Ishikawa (cell line): ENCODE results near the gene FAM216A.

ENCODE experiments used
- CREB1 ChIP-seq: IDR thresholded peaks from 2 replicates; pipeline ENCODE4 v1.6.1; 2012; ENCODE audit warnings: low read depth
- EP300 ChIP-seq: IDR thresholded peaks from 2 replicates; pipeline ENCODE4 v1.6.1; 2012; ENCODE audit warnings: borderline replicate concordance
- FOXM1 ChIP-seq: IDR thresholded peaks from 2 replicates; pipeline ENCODE4 v1.6.1; 2012; ENCODE audit warnings: low read depth, borderline replicate concordance
- NFIC ChIP-seq: IDR thresholded peaks from 2 replicates; pipeline ENCODE4 v1.6.1; 2012
- RAD21 ChIP-seq: IDR thresholded peaks from 2 replicates; pipeline ENCODE4 v1.6.1; 2012; ENCODE audit warnings: low read depth
- REST ChIP-seq: IDR thresholded peaks from 2 replicates; pipeline ENCODE4 v1.6.1; 2012; ENCODE audit warnings: low read depth, mild to moderate bottlenecking
- TAF1 ChIP-seq: IDR thresholded peaks from 2 replicates; pipeline ENCODE4 v1.6.1; 2012; ENCODE audit warnings: low read depth, mild to moderate bottlenecking
- TCF12 ChIP-seq: IDR thresholded peaks from 2 replicates; pipeline ENCODE4 v1.6.1; 2012; ENCODE audit warnings: low read depth
- TEAD4 ChIP-seq: IDR thresholded peaks from 2 replicates; pipeline ENCODE4 v1.6.1; 2012
- USF1 ChIP-seq: IDR thresholded peaks from 2 replicates; pipeline ENCODE4 v1.6.1; 2012
- YY1 ChIP-seq: IDR thresholded peaks from 2 replicates; pipeline ENCODE4 v1.6.1; 2012; ENCODE audit warnings: low read depth
- ZBTB7A ChIP-seq: IDR thresholded peaks from 2 replicates; pipeline ENCODE4 v1.6.1; 2012; ENCODE audit warnings: low read depth
- TF ChIP-seq, protein P1 (sequence below): IDR thresholded peaks from 2 replicates; pipeline ENCODE4 v1.6.1; 2012

DNA sequence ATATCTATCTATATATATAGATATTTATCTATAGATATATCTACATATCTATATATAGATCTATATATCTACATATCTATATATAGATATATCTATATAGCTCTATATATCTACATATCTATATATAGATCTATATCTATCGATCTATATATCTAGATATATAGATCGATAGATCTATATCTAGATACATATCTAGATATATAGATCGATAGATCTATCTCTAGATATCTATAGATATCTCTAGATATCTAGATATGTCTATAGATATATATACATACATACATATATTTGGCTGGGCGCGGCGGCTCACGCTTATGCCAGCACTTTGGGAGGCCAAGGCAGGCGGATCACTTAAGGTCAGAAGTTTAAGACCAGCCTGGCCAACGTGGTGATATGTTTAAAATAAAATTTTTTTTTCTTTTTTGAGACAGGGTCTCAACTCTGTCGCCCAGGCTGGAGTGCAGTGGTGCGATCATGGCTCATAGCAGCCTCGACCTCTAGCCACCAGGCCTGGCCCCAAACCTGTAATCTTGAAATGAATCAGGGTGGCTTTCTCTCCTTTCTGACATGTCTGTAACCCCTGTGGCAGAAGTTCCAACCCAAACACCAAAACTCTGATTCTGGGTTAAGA, 36.6 kb upstream of the FAM216A start:
- TF ChIP-seq CREB1 (no peak), RAD21 (no peak), TEAD4 (no peak), YY1 (no peak), FOXM1 (no peak), REST (no peak), ZBTB7A (no peak), EP300 (no peak), USF1 (no peak), TAF1 (no peak), NFIC (no peak), TCF12 (no peak)
- TF ChIP-seq, protein P1, sequence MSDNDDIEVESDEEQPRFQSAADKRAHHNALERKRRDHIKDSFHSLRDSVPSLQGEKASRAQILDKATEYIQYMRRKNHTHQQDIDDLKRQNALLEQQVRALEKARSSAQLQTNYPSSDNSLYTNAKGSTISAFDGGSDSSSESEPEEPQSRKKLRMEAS = no peak
